Naive thymus-derived CD4-positive, alpha-beta T cell (primary cell): ENCODE data around the gene PET100. TPM values are rescaled to one million over a fixed set of nuclear protein-coding genes. Genes with fewer than 3 reads are reported as not detected.

Experiments
- ATAC-seq: fragments of 150-1000 bp; cut with Tn5 transposase; 2 replicates; pipeline ENCODE4 v1.10.0; 2021; ENCODE audit warnings: mild to moderate bottlenecking, moderate library complexity
- CTCF ChIA-PET: fragments of 350-600 bp; sonication (Branson Sonifier 250); formaldehyde crosslinking; loops from one replicate; lab custom pipeline; 2021; ENCODE audit warnings: antibody characterized with exemption; lab: Charles Lee
- POLR2A ChIA-PET: fragments of 350-600 bp; sonication (Branson Sonifier 250); formaldehyde crosslinking; loops from one replicate; lab custom pipeline; 2021; ENCODE audit warnings: antibody characterized with exemption, inconsistent platforms; lab: Charles Lee
- DNase-seq, 9 donors: peaks; one replicate each; pipeline versions ENCODE4 v3.0.0 to v3.0.0-alpha.2; 2020 to 2022; ENCODE audit warnings: mixed read lengths in 1 of 9
- H3K27ac ChIP-seq: one replicate; pipeline ENCODE4 v1.7.0; 2013; ENCODE audit warnings: mild to moderate bottlenecking, low read depth, low read length, moderate library complexity
- H3K27me3 ChIP-seq, 2 donors: one replicate each; pipeline ENCODE4 v1.7.0; 2013; ENCODE audit warnings: low read length in 2 of 2, mild to moderate bottlenecking in 2 of 2, moderate library complexity in 2 of 2; ENCODE audit not compliant: control insufficient read depth in 2 of 2, insufficient read depth in 2 of 2
- H3K36me3 ChIP-seq, 3 experiments: 1 replicate in 2 of 3; 2 replicates in 1 of 3; pipeline ENCODE4 v1.7.0; 2013; ENCODE audit warnings: low read length in 3 of 3, mild to moderate bottlenecking in 3 of 3, moderate library complexity in 1 of 3; ENCODE audit not compliant: insufficient read depth in 3 of 3, control insufficient read depth in 2 of 3
- H3K4me1 ChIP-seq, 2 donors: one replicate each; pipeline ENCODE4 v1.7.0; 2013; ENCODE audit warnings: low read length in 2 of 2, mild to moderate bottlenecking in 2 of 2, moderate library complexity in 1 of 2; ENCODE audit not compliant: control insufficient read depth in 2 of 2, insufficient read depth in 2 of 2
- H3K4me3 ChIP-seq: 2 replicates; pipeline ENCODE4 v1.7.0; 2013; ENCODE audit warnings: mild to moderate bottlenecking, low read length
- H3K9me3 ChIP-seq, 3 experiments: 1 replicate in 2 of 3; 2 replicates in 1 of 3; pipeline ENCODE4 v1.7.0; 2013; ENCODE audit warnings: low read length in 3 of 3; ENCODE audit not compliant: control insufficient read depth in 2 of 3
- H3K27ac Mint-ChIP-seq, 9 donors: one replicate each; pipeline ENCODE4 v1.8.0; 2020 to 2022; ENCODE audit warnings: mixed read lengths in 9 of 9, mild to moderate bottlenecking in 8 of 9, moderate library complexity in 5 of 9, inconsistent platforms in 2 of 9
- H3K27me3 Mint-ChIP-seq, 5 donors: one replicate each; pipeline ENCODE4 v1.8.0; 2021 to 2022; ENCODE audit warnings: mixed read lengths in 5 of 5, mild to moderate bottlenecking in 1 of 5
- H3K36me3 Mint-ChIP-seq, 5 donors: one replicate each; pipeline ENCODE4 v1.8.0; 2020 to 2022; ENCODE audit warnings: mixed read lengths in 5 of 5, mild to moderate bottlenecking in 3 of 5, inconsistent platforms in 1 of 5
- H3K4me1 Mint-ChIP-seq, 7 donors: one replicate each; pipeline ENCODE4 v1.8.0; 2020 to 2022; ENCODE audit warnings: mixed read lengths in 7 of 7, mild to moderate bottlenecking in 3 of 7, inconsistent platforms in 1 of 7
- H3K4me3 Mint-ChIP-seq, 10 donors: one replicate each; pipeline ENCODE4 v1.8.0; 2020 to 2022; ENCODE audit warnings: mild to moderate bottlenecking in 10 of 10, mixed read lengths in 10 of 10, moderate library complexity in 6 of 10, inconsistent platforms in 2 of 10
- H3K9me3 Mint-ChIP-seq, 11 donors: one replicate each; pipeline ENCODE4 v1.8.0; 2020 to 2022; ENCODE audit warnings: mixed read lengths in 11 of 11, mild to moderate bottlenecking in 4 of 11, inconsistent platforms in 1 of 11, moderate library complexity in 1 of 11
- intact Hi-C, 2 donors: fragments of 100-400 bp; cut with micrococcal nuclease; formaldehyde crosslinking; loops; one replicate each; pipeline ENCODE4 v1.15.1; 2023
- polyA plus RNA-seq, 2 donors: library from polyadenylated mRNA; unstranded; fragments of 300-500 nt; fragmentation: Illumina TruSeq; gene quantifications; one replicate each; pipeline ENCODE4 v1.2.3, GENCODE V29; 2021
- total RNA-seq, 6 experiments: library from RNA in 5 of 6; stranded (reverse) in 5 of 6; gene quantifications; 1 replicate in 5 of 6; 2 replicates in 1 of 6; pipeline ENCODE4 v1.2.3 and lab custom pipeline; 2021 to 2026

The PET100 gene
- total and polyA plus RNA-seq, 7 experiments from 2014 or later = 112 to 274 (median 127) TPM

- H3K4me1 Mint-ChIP-seq = peaks cover 0 to 11% (median 0%) of the 10 kb centered on the region in 7 donors
- CTCF ChIA-PET = no interaction called here
- peaks cover 0 to 3% (median 0%) of the 10 kb centered on the region in 5 donors for H3K27me3 Mint-ChIP-seq
- Histone ChIP-seq H3K9me3 (no peaks in the 10 kb centered on the region), H3K4me1 (no peaks in the 10 kb centered on the region), H3K4me3 (no peak overlapping the region), H3K27ac (no peak overlapping the region), H3K27me3 (no peaks in the 10 kb centered on the region), H3K36me3 (peaks cover 0 to 54% (median 3%) of the 10 kb centered on the region in 3 experiments)
- intact Hi-C loops = no loop called here
- peak overlapping the region in 5 of 9 donors; percentile 14 to 74 (median 48) for H3K27ac Mint-ChIP-seq
- POLR2A ChIA-PET = interaction anchor here (0.9 kb wide), 1 partner anchor 10 kb away, joined by 3 read pairs; no protein-coding TSS in a partner anchor
- ATAC-seq (peak; percentile 4), DNase-seq (peak in 1 of 9 donors; percentile 7)
- H3K4me3 Mint-ChIP-seq = no peak overlapping the region
- H3K9me3 Mint-ChIP-seq = no peaks in the 10 kb centered on the region
- peaks cover 0 to 12% (median 5%) of the 10 kb centered on the region in 5 donors for H3K36me3 Mint-ChIP-seq
Measured at GRCh38 chr19:7645656-7646425, 16.2 kb downstream of the PET100 start.

GRCh38 chr19:7646426-7646700, 16.8 kb downstream of the PET100 start:
- H3K27me3 ChIP-seq = no peaks in the 10 kb centered on the region
- H3K4me1 ChIP-seq = no peaks in the 10 kb centered on the region
- ATAC-seq (no peak), DNase-seq (peak in 1 of 9 donors; percentile 6)
- intact Hi-C loops = no loop called here
- POLR2A ChIA-PET = no interaction called here
- no peak overlapping the region for H3K27ac ChIP-seq
- H3K27ac Mint-ChIP-seq = no peak overlapping the region
- peaks cover 0 to 11% (median 0%) of the 10 kb centered on the region in 7 donors for H3K4me1 Mint-ChIP-seq
- H3K4me3 Mint-ChIP-seq = no peak overlapping the region
- H3K4me3 ChIP-seq = no peak overlapping the region
- peaks cover 0 to 48% (median 3%) of the 10 kb centered on the region in 3 experiments for H3K36me3 ChIP-seq
- no peaks in the 10 kb centered on the region for H3K9me3 ChIP-seq
- H3K9me3 Mint-ChIP-seq = no peaks in the 10 kb centered on the region
- H3K36me3 Mint-ChIP-seq = peaks cover 0 to 12% (median 5%) of the 10 kb centered on the region in 5 donors
- peaks cover 0 to 3% (median 0%) of the 10 kb centered on the region in 5 donors for H3K27me3 Mint-ChIP-seq
- CTCF ChIA-PET = no interaction called here

GRCh38 chr19:7647156-7647555, 17.6 kb downstream of the PET100 start:
- Histone ChIP-seq H3K27ac (no peak overlapping the region), H3K4me3 (no peak overlapping the region), H3K36me3 (peaks cover 0 to 44% (median 3%) of the 10 kb centered on the region in 3 experiments), H3K27me3 (no peaks in the 10 kb centered on the region), H3K4me1 (peaks cover 0 to 2% of the 10 kb centered on the region in 2 donors), H3K9me3 (no peaks in the 10 kb centered on the region)
- intact Hi-C loops = no loop called here
- H3K27me3 Mint-ChIP-seq = peaks cover 0 to 6% (median 0%) of the 10 kb centered on the region in 5 donors
- ATAC-seq (no peak), DNase-seq (peak in 1 of 9 donors; percentile 10)
- H3K36me3 Mint-ChIP-seq = peaks cover 0 to 12% (median 5%) of the 10 kb centered on the region in 5 donors
- no peaks in the 10 kb centered on the region for H3K9me3 Mint-ChIP-seq
- H3K27ac Mint-ChIP-seq = no peak overlapping the region
- peaks cover 1 to 11% (median 4%) of the 10 kb centered on the region in 7 donors for H3K4me1 Mint-ChIP-seq
- ChIA-PET CTCF (no interaction called here), POLR2A (no interaction called here)
- H3K4me3 Mint-ChIP-seq = no peak overlapping the region

- Mint-ChIP-seq H3K27ac (no peak overlapping the region), H3K9me3 (no peaks in the 10 kb centered on the region), H3K4me3 (no peak overlapping the region), H3K4me1 (peaks cover 5 to 15% (median 11%) of the 10 kb centered on the region in 7 donors), H3K27me3 (peaks cover 0 to 6% (median 0%) of the 10 kb centered on the region in 5 donors), H3K36me3 (peaks cover 0 to 12% (median 5%) of the 10 kb centered on the region in 5 donors)
- Histone ChIP-seq H3K9me3 (no peaks in the 10 kb centered on the region), H3K36me3 (peaks cover 0 to 35% (median 3%) of the 10 kb centered on the region in 3 experiments), H3K4me3 (no peak overlapping the region), H3K27ac (no peak overlapping the region), H3K27me3 (no peaks in the 10 kb centered on the region), H3K4me1 (peaks cover 0 to 5% of the 10 kb centered on the region in 2 donors)
- peak in 1 of 9 donors; percentile 6 for DNase-seq
- ChIA-PET POLR2A (interaction anchor here (0.7 to 2.0 kb wide), 4 partner anchors 10 to 159 kb away, joined by 3 to 8 read pairs (median 4); partner anchors contain the start of genes PET100, STXBP2 and XAB2), CTCF (interaction anchor here (0.5 to 0.6 kb wide), 2 partner anchors 12 to 1126 kb away, joined by 4 to 5 read pairs; no protein-coding TSS in a partner anchor)
- no peak for ATAC-seq
- intact Hi-C loops = no loop called here
Measured at GRCh38 chr19:7648265-7649014, 18.8 kb downstream of the PET100 start.

GRCh38 chr19:7650148-7650547, 20.6 kb downstream of the PET100 start:
- H3K4me3 ChIP-seq = no peak overlapping the region
- no peaks in the 10 kb centered on the region for H3K27me3 ChIP-seq
- peaks cover 0 to 9% (median 4%) of the 10 kb centered on the region in 5 donors for H3K36me3 Mint-ChIP-seq
- CTCF ChIA-PET = interaction anchor here (3.2 kb wide), 1 partner anchor 31 kb away, joined by 12 read pairs; the partner anchor contains the start of gene TRAPPC5
- peaks cover 0 to 6% (median 0%) of the 10 kb centered on the region in 5 donors for H3K27me3 Mint-ChIP-seq
- H3K4me1 ChIP-seq = peaks cover 0 to 5% of the 10 kb centered on the region in 2 donors
- peaks cover 0 to 24% (median 0%) of the 10 kb centered on the region in 3 experiments for H3K36me3 ChIP-seq
- H3K27ac ChIP-seq = no peak overlapping the region
- H3K4me3 Mint-ChIP-seq = no peak overlapping the region
- no peak for ATAC-seq
- no peaks in the 10 kb centered on the region for H3K9me3 Mint-ChIP-seq
- no peak for DNase-seq
- POLR2A ChIA-PET = no interaction called here
- H3K9me3 ChIP-seq = no peaks in the 10 kb centered on the region
- peaks cover 5 to 15% (median 11%) of the 10 kb centered on the region in 7 donors for H3K4me1 Mint-ChIP-seq
- H3K27ac Mint-ChIP-seq = no peak overlapping the region
- intact Hi-C loops = no loop called here

- POLR2A ChIA-PET = interaction anchor here (1.0 kb wide), 3 partner anchors 14 to 148 kb away, joined by 3 to 4 read pairs (median 3); no protein-coding TSS in a partner anchor
- ATAC-seq (peak; percentile 91), DNase-seq (peak; percentile 77 to 91 (median 85))
- CTCF ChIA-PET = interaction anchor here (0.9 to 3.2 kb wide), 3 partner anchors 17 to 148 kb away, joined by 4 to 12 read pairs (median 5); partner anchors contain the start of gene TRAPPC5
- H3K9me3 ChIP-seq = no peaks in the 10 kb centered on the region
- Mint-ChIP-seq H3K9me3 (no peaks in the 10 kb centered on the region), H3K27ac (peak overlapping the region in 6 of 9 donors; percentile 55 to 85 (median 75)), H3K27me3 (peaks cover 0 to 6% (median 0%) of the 10 kb centered on the region in 5 donors), H3K4me3 (peak overlapping the region; percentile 60 to 86 (median 81)), H3K4me1 (peaks cover 5 to 15% (median 11%) of the 10 kb centered on the region in 7 donors), H3K36me3 (peaks cover 0 to 4% (median 0%) of the 10 kb centered on the region in 5 donors)
- intact Hi-C loops = loop anchor here (1.0 kb wide), 4 partner anchors 27 to 147 kb away; partner anchors contain the start of gene TRAPPC5 (in 1 of the 2)
- H3K4me3 ChIP-seq = peak overlapping the region; percentile 49
- peaks cover 0 to 4% (median 0%) of the 10 kb centered on the region in 3 experiments for H3K36me3 ChIP-seq
- peak overlapping the region; percentile 37 for H3K27ac ChIP-seq
- H3K27me3 ChIP-seq = no peaks in the 10 kb centered on the region
- H3K4me1 ChIP-seq = peaks cover 0 to 7% of the 10 kb centered on the region in 2 donors
Measured at GRCh38 chr19:7652061-7652641, 22.6 kb downstream of the PET100 start.
